ENCODE data around the gene CHD6.

GRCh38 chr20:41428285-41428684, 189.9 kb downstream of the CHD6 start:
- TF ChIP-seq CTCF (optimal IDR thresholded peaks at IDR 0.05 in 1 of 3, IDR thresholded peaks at IDR 0.05 in 1 of 3, conservative IDR thresholded peaks at IDR 0.05 in 1 of 3; ENCODE audit: extremely low read depth in 1 of 3, insufficient read depth in 2 of 3, low read length in 3 of 3) (no peak), EZH2 (IDR thresholded peaks at IDR 0.05; ENCODE audit: low read length) (no peak)

Measured in keratinocyte (primary cell).